Uterus (tissue), 4 donors: ENCODE data around the gene HSPB9. TPM values are rescaled to one million over a fixed set of nuclear protein-coding genes. Genes with fewer than 3 reads are reported as not detected.
"Not testable (repeated sequence)": the region's sequence is repeated elsewhere in the genome, so short reads cannot be mapped to it uniquely, and the experiment has no call there.

Source experiments
- DNase-seq, 2 donors: peaks; one replicate each; pipeline ENCODE4 v3.0.0-alpha.2; 2019 to 2020
- H3K27ac ChIP-seq, 2 donors: fragments of 200-600 bp; sonication (generic); 1 replicate in 1 of 2; 2 replicates in 1 of 2; pipeline ENCODE4 v1.5.1; 2016 to 2018
- H3K27me3 ChIP-seq, 2 donors: fragments of 200-600 bp; sonication (generic); one replicate each; pipeline ENCODE4 v1.5.1; 2018 to 2019; ENCODE audit warnings: control low read depth in 1 of 2
- H3K36me3 ChIP-seq, 2 donors: fragments of 200-600 bp; sonication (generic); one replicate each; pipeline ENCODE4 v1.5.1; 2019; ENCODE audit warnings: control low read depth in 1 of 2
- H3K4me1 ChIP-seq, 2 donors: fragments of 200-600 bp; sonication (generic); one replicate each; pipeline ENCODE4 v1.5.1; 2018 to 2019; ENCODE audit warnings: control low read depth in 1 of 2
- H3K4me3 ChIP-seq, 2 donors: fragments of 200-600 bp; sonication (generic); 1 replicate in 1 of 2; 2 replicates in 1 of 2; pipeline ENCODE4 v1.5.1; 2018 to 2019; ENCODE audit warnings: mild to moderate bottlenecking in 1 of 2
- H3K9me3 ChIP-seq, 2 donors: fragments of 200-600 bp; sonication (generic); one replicate each; pipeline ENCODE4 v1.5.1; 2019; ENCODE audit warnings: control low read depth in 1 of 2
- POLR2A ChIP-seq, 2 donors: fragments of 450-650 bp; IDR thresholded peaks; one replicate each; pipeline ENCODE4 v1.6.1; 2016; ENCODE audit warnings: antibody characterized with exemption in 2 of 2, mild to moderate bottlenecking in 1 of 2, moderate library complexity in 1 of 2
- intact Hi-C: fragments of 100-400 bp; cut with DNase I; formaldehyde crosslinking; loops from one replicate; pipeline ENCODE4 v1.15.1; 2023; ENCODE audit warnings: low total_unique reads
- total RNA-seq, 4 donors: library from RNA; depleted of rRNA in 3 of 4; stranded (reverse); fragments of >200 nt in 3 of 4; gene quantifications; one replicate each; pipeline versions ENCODE4 v1.1.0 to v1.2.4, GENCODE V29; 2014 to 2023
- TF ChIP-seq, protein P1 (sequence below), 4 experiments: fragments of 200-600 bp in 2 of 4; fragments of 450-650 bp in 2 of 4; sonication (generic) in 2 of 4; IDR thresholded peaks; one replicate each; pipeline ENCODE4 v1.5.1; 2016 to 2019; ENCODE audit warnings: antibody characterized with exemption in 4 of 4, mild to moderate bottlenecking in 2 of 4, moderate library complexity in 1 of 4
- donor health status: DM: yes; HTN: yes; CAD: no.

HSPB9 gene
- total RNA-seq, 4 donors from 2014 or later = 0.28 TPM; not detected in 3

DNA sequence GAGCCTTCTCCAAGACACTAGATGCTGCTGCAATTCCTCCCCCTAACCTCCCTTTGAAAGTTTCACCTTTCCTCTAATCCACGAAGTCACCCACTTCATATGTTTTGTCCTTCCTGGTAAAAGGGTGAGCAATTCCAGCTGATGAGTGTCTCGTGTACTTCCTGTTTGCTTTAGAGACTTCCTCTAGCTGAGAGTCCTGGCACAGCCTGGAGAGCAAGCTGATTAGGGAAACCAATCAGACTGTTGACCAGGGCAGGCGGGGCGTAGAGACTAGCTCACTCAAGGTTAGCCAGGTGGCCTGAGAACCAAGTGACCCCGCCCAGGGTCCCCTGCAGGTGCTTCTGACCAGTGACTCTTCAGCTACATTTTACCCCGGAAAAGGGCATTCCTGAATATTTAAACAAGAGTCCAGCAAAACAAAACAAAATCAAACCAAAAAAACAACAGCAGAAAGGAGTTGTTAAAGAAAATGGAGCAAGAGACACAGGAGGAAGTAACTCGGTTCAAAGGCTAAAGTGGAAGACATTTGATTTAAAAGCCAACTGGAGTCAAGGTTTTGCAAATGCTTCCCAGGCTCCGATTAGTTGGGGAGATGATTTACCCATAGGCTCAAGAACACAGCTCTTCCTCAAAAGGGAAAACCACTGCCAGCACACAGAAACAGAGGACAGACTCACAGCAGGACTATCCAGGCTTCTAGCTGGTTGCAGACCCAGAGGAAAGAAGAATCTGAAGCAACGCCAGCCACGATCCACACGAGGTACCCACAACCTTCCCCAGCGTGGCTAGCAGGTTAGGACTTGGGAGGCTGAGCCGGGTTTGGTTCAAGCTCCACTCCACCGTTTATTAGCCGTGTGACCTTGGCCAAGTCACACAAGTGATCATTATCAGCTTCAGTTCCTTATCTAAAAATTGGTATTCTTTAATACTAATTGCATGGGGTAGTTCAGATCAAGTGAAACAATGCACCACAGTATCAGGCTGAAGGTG lies 13.4 kb downstream of the HSPB9 start:
- Histone ChIP-seq H3K9me3 (no peaks in the 10 kb centered on the region), H3K4me1 (peaks cover 0 to 13% of the 10 kb centered on the region in 2 donors), H3K27me3 (no peaks in the 10 kb centered on the region), H3K27ac (peak overlapping the region; percentile 15 to 69), H3K36me3 (no peaks in the 10 kb centered on the region), H3K4me3 (no peak overlapping the region)
- intact Hi-C loops = no loop called here
- no peak for TF ChIP-seq POLR2A (IDR thresholded peaks at IDR 0.05)
- TF ChIP-seq, protein P1, sequence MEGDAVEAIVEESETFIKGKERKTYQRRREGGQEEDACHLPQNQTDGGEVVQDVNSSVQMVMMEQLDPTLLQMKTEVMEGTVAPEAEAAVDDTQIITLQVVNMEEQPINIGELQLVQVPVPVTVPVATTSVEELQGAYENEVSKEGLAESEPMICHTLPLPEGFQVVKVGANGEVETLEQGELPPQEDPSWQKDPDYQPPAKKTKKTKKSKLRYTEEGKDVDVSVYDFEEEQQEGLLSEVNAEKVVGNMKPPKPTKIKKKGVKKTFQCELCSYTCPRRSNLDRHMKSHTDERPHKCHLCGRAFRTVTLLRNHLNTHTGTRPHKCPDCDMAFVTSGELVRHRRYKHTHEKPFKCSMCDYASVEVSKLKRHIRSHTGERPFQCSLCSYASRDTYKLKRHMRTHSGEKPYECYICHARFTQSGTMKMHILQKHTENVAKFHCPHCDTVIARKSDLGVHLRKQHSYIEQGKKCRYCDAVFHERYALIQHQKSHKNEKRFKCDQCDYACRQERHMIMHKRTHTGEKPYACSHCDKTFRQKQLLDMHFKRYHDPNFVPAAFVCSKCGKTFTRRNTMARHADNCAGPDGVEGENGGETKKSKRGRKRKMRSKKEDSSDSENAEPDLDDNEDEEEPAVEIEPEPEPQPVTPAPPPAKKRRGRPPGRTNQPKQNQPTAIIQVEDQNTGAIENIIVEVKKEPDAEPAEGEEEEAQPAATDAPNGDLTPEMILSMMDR (IDR thresholded peaks at IDR 0.05) = no peak
- DNase-seq = peak in 1 of 2 donors; percentile 64

DNA sequence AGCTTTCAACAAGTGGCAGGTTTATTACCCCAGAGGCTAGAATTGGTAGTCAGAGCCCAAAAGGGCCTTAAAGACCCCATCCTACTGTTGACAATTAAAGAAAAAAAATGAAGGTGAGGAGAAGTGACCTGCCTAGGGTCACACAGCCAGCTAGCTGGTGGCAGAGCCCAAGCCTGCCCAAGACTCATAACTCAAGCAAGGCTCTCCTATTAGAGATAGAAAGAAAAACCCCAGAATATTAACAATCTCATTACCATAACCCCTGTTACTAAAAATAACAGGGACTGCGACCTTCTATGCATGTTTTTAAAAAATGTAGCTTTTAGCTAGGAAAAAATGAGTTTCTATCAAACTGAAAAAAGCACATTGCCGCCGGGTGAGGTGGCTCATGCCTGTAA lies 14.0 kb downstream of the HSPB9 start:
- Histone ChIP-seq H3K4me3 (no peak overlapping the region), H3K27ac (peak overlapping the region in 1 of 2 donors; percentile 69), H3K4me1 (peaks cover 0 to 13% of the 10 kb centered on the region in 2 donors), H3K9me3 (no peaks in the 10 kb centered on the region), H3K36me3 (no peaks in the 10 kb centered on the region), H3K27me3 (no peaks in the 10 kb centered on the region)
- TF ChIP-seq, protein P1 (IDR thresholded peaks at IDR 0.05) = no peak
- TF ChIP-seq POLR2A (IDR thresholded peaks at IDR 0.05) = no peak
- DNase-seq = no peak
- intact Hi-C loops = no loop called here

DNA sequence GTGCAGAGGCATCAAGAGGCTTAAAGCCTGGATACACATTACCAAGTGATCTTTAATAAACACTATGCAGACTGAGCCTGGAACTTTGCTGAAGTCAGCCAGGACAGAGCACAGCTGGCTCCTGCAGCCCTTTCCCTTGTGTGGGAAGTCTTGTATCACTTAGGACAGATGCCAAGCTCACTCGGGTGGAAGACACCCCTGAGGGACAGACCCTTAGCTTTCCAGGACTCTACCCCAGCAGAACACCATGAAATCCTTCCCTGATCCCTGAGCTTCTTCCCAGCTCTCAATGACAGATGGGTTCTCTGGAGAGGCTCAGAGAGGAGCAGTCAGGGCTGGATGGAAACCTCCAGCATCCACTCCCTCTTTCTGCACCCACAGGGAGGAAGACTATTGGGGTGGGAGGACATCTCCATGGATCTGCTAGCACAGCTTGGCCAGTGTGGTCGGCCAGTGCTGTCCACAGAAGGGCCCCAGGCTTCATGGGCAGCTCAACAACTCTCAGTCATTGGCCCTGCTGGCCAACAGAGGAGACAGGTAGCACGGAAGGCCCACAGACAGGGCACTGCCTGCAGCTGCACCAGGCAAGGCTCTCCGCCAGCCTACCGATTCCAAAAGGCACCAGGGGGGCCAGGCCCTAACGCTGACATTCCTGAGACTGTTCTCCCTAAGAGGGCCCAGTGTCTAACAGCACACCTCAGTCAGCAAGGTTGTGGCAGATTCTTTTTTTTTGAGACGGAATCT lies 16.3 kb downstream of the HSPB9 start:
- DNase-seq = no peak
- Histone ChIP-seq H3K9me3 (no peaks in the 10 kb centered on the region), H3K4me3 (no peak overlapping the region), H3K36me3 (no peaks in the 10 kb centered on the region), H3K27me3 (no peaks in the 10 kb centered on the region), H3K4me1 (peaks cover 0 to 13% of the 10 kb centered on the region in 2 donors), H3K27ac (peak overlapping the region in 1 of 2 donors; percentile 18)
- TF ChIP-seq, protein P1 (IDR thresholded peaks at IDR 0.05) = no peak
- no peak for TF ChIP-seq POLR2A (IDR thresholded peaks at IDR 0.05)
- intact Hi-C loops = no loop called here

DNA sequence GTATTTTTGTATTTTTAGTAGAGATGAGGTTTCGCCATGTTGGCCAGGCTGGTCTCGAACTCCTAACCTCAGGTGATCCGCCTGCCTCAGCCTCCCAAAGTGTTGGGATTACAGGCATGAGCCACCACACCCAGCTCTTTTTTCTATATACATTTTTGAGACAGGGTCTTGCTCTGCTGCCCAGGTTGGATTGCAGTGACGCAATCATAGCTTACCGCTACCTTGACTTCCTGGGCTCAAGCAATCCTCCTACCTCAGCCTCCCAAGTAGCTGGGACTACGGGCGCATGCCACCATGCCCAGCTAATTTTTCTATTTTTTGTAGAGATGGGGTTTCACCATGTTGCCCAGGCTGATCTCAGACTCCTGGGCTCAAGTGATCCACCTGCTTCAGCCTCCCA lies 18.1 kb downstream of the HSPB9 start:
- H3K9me3 ChIP-seq, H3K27me3 ChIP-seq, DNase-seq, intact Hi-C loops, H3K27ac ChIP-seq, H3K4me3 ChIP-seq, H3K36me3 ChIP-seq: not testable (repeated sequence)
- peaks cover 0 to 13% of the 10 kb centered on the region in 2 donors for H3K4me1 ChIP-seq

DNA sequence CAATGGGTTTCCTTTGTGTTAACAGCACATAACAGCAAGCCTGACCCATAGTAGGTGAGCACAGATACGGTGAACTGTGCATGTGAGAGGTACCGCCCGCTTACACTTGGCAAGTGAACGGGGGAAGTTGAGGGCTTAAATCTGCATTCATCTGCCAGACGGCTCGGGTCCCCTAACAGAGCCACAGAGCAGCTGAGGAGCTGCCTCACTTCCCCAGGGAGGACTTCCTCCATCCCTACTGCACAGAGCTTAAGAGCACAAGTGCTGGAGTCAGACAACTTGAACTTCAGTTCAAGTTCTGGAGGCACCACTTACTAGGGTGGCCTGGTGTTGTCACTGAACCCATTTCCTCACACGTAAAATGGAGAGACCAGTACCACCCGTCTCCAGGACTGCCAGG lies 18.8 kb downstream of the HSPB9 start:
- no peaks in the 10 kb centered on the region for H3K27me3 ChIP-seq
- H3K9me3 ChIP-seq = no peaks in the 10 kb centered on the region
- intact Hi-C loops = no loop called here
- no peak overlapping the region for H3K4me3 ChIP-seq
- TF ChIP-seq POLR2A (IDR thresholded peaks at IDR 0.05) = no peak
- H3K36me3 ChIP-seq = no peaks in the 10 kb centered on the region
- H3K27ac ChIP-seq = no peak overlapping the region
- H3K4me1 ChIP-seq = peaks cover 0 to 13% of the 10 kb centered on the region in 2 donors
- no peak for DNase-seq
